Peyer's patch (tissue), 4 donors: ENCODE results near the gene NCR3LG1. TPM values are rescaled to one million over a fixed set of nuclear protein-coding genes. Genes with fewer than 3 reads are reported as not detected.

Experiments used
- DNase-seq, 3 donors: peaks; one replicate each; pipeline ENCODE4 v3.0.0-alpha.2; 2017 to 2019
- H3K27ac ChIP-seq, 4 donors: fragments of 200-600 bp; sonication (generic); one replicate each; pipeline ENCODE4 v1.5.1; 2016 to 2019
- H3K27me3 ChIP-seq, 2 donors: fragments of 200-600 bp; sonication (generic); one replicate each; pipeline ENCODE4 v1.5.1; 2019
- H3K36me3 ChIP-seq, 3 donors: fragments of 200-600 bp; sonication (generic); one replicate each; pipeline ENCODE4 v1.5.1; 2016 to 2019
- H3K4me1 ChIP-seq, 4 donors: fragments of 200-600 bp; sonication (generic); one replicate each; pipeline ENCODE4 v1.5.1; 2016 to 2019
- H3K4me3 ChIP-seq, 4 donors: fragments of 200-600 bp; sonication (generic); 1 replicate in 3 of 4; 2 replicates in 1 of 4; pipeline ENCODE4 v1.5.1; 2016 to 2019; ENCODE audit warnings: mild to moderate bottlenecking in 1 of 4
- H3K9me3 ChIP-seq, 4 donors: fragments of 200-600 bp; sonication (generic); one replicate each; pipeline ENCODE4 v1.5.1; 2016 to 2019; ENCODE audit warnings: mild to moderate bottlenecking in 1 of 4
- CTCF ChIP-seq, 6 experiments: fragments of 450-650 bp in 4 of 6; fragments of 200-600 bp in 2 of 6; sonication (generic) in 1 of 6; IDR thresholded peaks; one replicate each; pipeline ENCODE4 v1.5.1; 2017 to 2019; ENCODE audit warnings: antibody characterized with exemption in 6 of 6, mild to moderate bottlenecking in 3 of 6, moderate library complexity in 1 of 6
- POLR2A ChIP-seq, 2 donors: fragments of 450-650 bp; IDR thresholded peaks; one replicate each; pipeline ENCODE4 v1.5.1; 2017; ENCODE audit warnings: antibody characterized with exemption in 2 of 2, mild to moderate bottlenecking in 2 of 2, moderate library complexity in 2 of 2
- total RNA-seq, 4 donors: library from RNA; depleted of rRNA; stranded (reverse); fragments of >200 nt; gene quantifications; one replicate each; pipeline ENCODE4 v1.1.0, GENCODE V29; 2016

Gene NCR3LG1
- total RNA-seq, 4 donors from 2014 or later, result 3.3 to 25.7 (median 15.0) TPM

- Histone ChIP-seq H3K36me3 (peaks cover 0 to 79% (median 10%) of the 10 kb centered on the region in 3 donors), H3K4me1 (no peaks in the 10 kb centered on the region), H3K27ac (no peak overlapping the region), H3K9me3 (peaks cover 0 to 40% (median 17%) of the 10 kb centered on the region in 4 donors), H3K4me3 (no peak overlapping the region), H3K27me3 (no peaks in the 10 kb centered on the region)
- no peak for DNase-seq
- TF ChIP-seq CTCF (IDR thresholded peaks at IDR 0.05) (no peak), POLR2A (IDR thresholded peaks at IDR 0.05) (no peak)
These were observed 17.0 kb downstream of the NCR3LG1 start for GRCh38 chr11:17368551-17368950.

GRCh38 chr11:17369094-17369493 lies 17.5 kb downstream of the NCR3LG1 start:
- no peak overlapping the region for H3K4me3 ChIP-seq
- H3K4me1 ChIP-seq, result no peaks in the 10 kb centered on the region
- no peak overlapping the region for H3K27ac ChIP-seq
- DNase-seq, result no peak
- H3K9me3 ChIP-seq, result peaks cover 0 to 40% (median 17%) of the 10 kb centered on the region in 4 donors
- H3K27me3 ChIP-seq, result no peaks in the 10 kb centered on the region
- peaks cover 0 to 83% (median 10%) of the 10 kb centered on the region in 3 donors for H3K36me3 ChIP-seq
- TF ChIP-seq POLR2A (IDR thresholded peaks at IDR 0.05), result no peak
- TF ChIP-seq CTCF (IDR thresholded peaks at IDR 0.05), result no peak

- Histone ChIP-seq H3K27me3 (no peaks in the 10 kb centered on the region), H3K36me3 (peaks cover 0 to 90% (median 10%) of the 10 kb centered on the region in 3 donors), H3K4me3 (no peak overlapping the region), H3K27ac (no peak overlapping the region), H3K9me3 (peaks cover 0 to 44% (median 17%) of the 10 kb centered on the region in 4 donors), H3K4me1 (no peaks in the 10 kb centered on the region)
- DNase-seq, result no peak
- TF ChIP-seq CTCF (IDR thresholded peaks at IDR 0.05), result no peak
- no peak for TF ChIP-seq POLR2A (IDR thresholded peaks at IDR 0.05)
These were observed 18.2 kb downstream of the NCR3LG1 start for GRCh38 chr11:17369684-17370243.

- H3K9me3 ChIP-seq, result peaks cover 0 to 44% (median 17%) of the 10 kb centered on the region in 4 donors
- no peaks in the 10 kb centered on the region for H3K27me3 ChIP-seq
- H3K4me1 ChIP-seq, result no peaks in the 10 kb centered on the region
- H3K36me3 ChIP-seq, result peaks cover 0 to 98% (median 10%) of the 10 kb centered on the region in 3 donors
- H3K27ac ChIP-seq, result no peak overlapping the region
- TF ChIP-seq CTCF (IDR thresholded peaks at IDR 0.05) (no peak), POLR2A (IDR thresholded peaks at IDR 0.05) (no peak)
- no peak for DNase-seq
- no peak overlapping the region for H3K4me3 ChIP-seq
These were observed 20.0 kb downstream of the NCR3LG1 start for GRCh38 chr11:17371614-17372013.

GRCh38 chr11:17375547-17375946 lies 23.9 kb downstream of the NCR3LG1 start:
- H3K9me3 ChIP-seq, result peaks cover 0 to 26% (median 13%) of the 10 kb centered on the region in 4 donors

More at GRCh38 chr11:17375547-17375946, 23.9 kb downstream of the NCR3LG1 start:
- no peak overlapping the region for H3K4me3 ChIP-seq
- no peak for DNase-seq
- H3K27me3 ChIP-seq, result no peaks in the 10 kb centered on the region
- peaks cover 0 to 61% (median 7%) of the 10 kb centered on the region in 3 donors for H3K36me3 ChIP-seq
- H3K27ac ChIP-seq, result no peak overlapping the region
- TF ChIP-seq CTCF (IDR thresholded peaks at IDR 0.05) (no peak), POLR2A (IDR thresholded peaks at IDR 0.05) (no peak)
- H3K4me1 ChIP-seq, result no peaks in the 10 kb centered on the region
